Activated CD4-positive, alpha-beta T cell treated with anti-CD3 and anti-CD28 coated beads, Interleukin-2, Interleukin-4, amounts not matched to agents 100 ng/mL and 50 ng/mL, durations not matched to agents 16 hours and 8 hours (primary cell): ENCODE results near the gene PHC2.

Experiments
- DNase-seq: peaks from one replicate; pipeline ENCODE4 v3.0.0-alpha.2; 2020; ENCODE audit warnings: low spot score

PHC2 gene

GRCh38 chr1:33349081-33349759 lies 81.7 kb downstream of the PHC2 start:
- DNase-seq, result peak; percentile 51

GRCh38 chr1:33348676-33349080 lies 82.2 kb downstream of the PHC2 start:
- DNase-seq, result peak; percentile 26

- DNase-seq, result no peak
Observed at GRCh38 chr1:33348194-33348593, 82.7 kb downstream of the PHC2 start.

- no peak for DNase-seq
Observed at GRCh38 chr1:33347650-33347992, 83.3 kb downstream of the PHC2 start.

- peak; percentile 14 for DNase-seq
Observed at GRCh38 chr1:33346927-33347649, 83.8 kb downstream of the PHC2 start.

- no peak for DNase-seq
Observed at GRCh38 chr1:33346533-33346926, 84.4 kb downstream of the PHC2 start.

GRCh38 chr1:33344896-33345560 lies 85.9 kb downstream of the PHC2 start:
- no peak for DNase-seq

- DNase-seq, result no peak
Observed at GRCh38 chr1:33343539-33343938, 87.4 kb downstream of the PHC2 start.

- no peak for DNase-seq
Observed at GRCh38 chr1:33342041-33342723, 88.7 kb downstream of the PHC2 start.

GRCh38 chr1:33341190-33341589 lies 89.7 kb downstream of the PHC2 start:
- no peak for DNase-seq

GRCh38 chr1:33339413-33339812 lies 91.5 kb downstream of the PHC2 start:
- DNase-seq, result no peak

- DNase-seq, result no peak
Observed at GRCh38 chr1:33338440-33339211, 92.3 kb downstream of the PHC2 start.

GRCh38 chr1:33338048-33338439 lies 92.9 kb downstream of the PHC2 start:
- no peak for DNase-seq

- DNase-seq, result no peak
Observed at GRCh38 chr1:33337441-33337840, 93.5 kb downstream of the PHC2 start.

- no peak for DNase-seq
Observed at GRCh38 chr1:33336580-33336979, 94.3 kb downstream of the PHC2 start.

GRCh38 chr1:33335020-33335419 lies 95.9 kb downstream of the PHC2 start:
- no peak for DNase-seq

GRCh38 chr1:33334081-33334552 lies 96.8 kb downstream of the PHC2 start:
- no peak for DNase-seq

GRCh38 chr1:33332881-33333280 lies 98.0 kb downstream of the PHC2 start:
- no peak for DNase-seq

GRCh38 chr1:33332357-33332789 lies 98.5 kb downstream of the PHC2 start:
- DNase-seq, result no peak

GRCh38 chr1:33331444-33332356 lies 99.2 kb downstream of the PHC2 start:
- DNase-seq, result no peak

GRCh38 chr1:33330906-33331305 lies 100.0 kb downstream of the PHC2 start:
- no peak for DNase-seq
